Activated T-cell treated with anti-CD3 and anti-CD28 coated beads, Interleukin-2, amount 50 U/mL, for 72 hours (primary cell): ENCODE data around the gene ZBTB46. TPM values are rescaled to one million over a fixed set of nuclear protein-coding genes. Genes with fewer than 3 reads are reported as not detected.
"Not testable (repeated sequence)": the region's sequence is repeated elsewhere in the genome, so short reads cannot be mapped to it uniquely, and the experiment has no call there.

Experiments
- ATAC-seq, 2 donors: fragments of 150-1000 bp; cut with Tn5 transposase; replicated peaks in 1 of 2; 2 replicates each; pipeline ENCODE4 v1.10.0; 2021; ENCODE audit warnings: moderate library complexity in 2 of 2, mild to moderate bottlenecking in 1 of 2
- DNase-seq, 2 donors: peaks; one replicate each; pipeline ENCODE4 v3.0.0; 2021 to 2022; ENCODE audit warnings: mixed read lengths in 1 of 2
- H3K27ac Mint-ChIP-seq: one replicate; pipeline ENCODE4 v1.8.0; 2022; ENCODE audit warnings: mild to moderate bottlenecking, moderate library complexity, mixed read lengths
- H3K27me3 Mint-ChIP-seq: one replicate; pipeline ENCODE4 v1.8.0; 2022; ENCODE audit warnings: low read depth, mixed read lengths
- H3K36me3 Mint-ChIP-seq, 2 donors: one replicate each; pipeline ENCODE4 v1.8.0; 2022; ENCODE audit warnings: mixed read lengths in 2 of 2, mild to moderate bottlenecking in 1 of 2; ENCODE audit not compliant: insufficient read depth in 2 of 2
- H3K4me1 Mint-ChIP-seq: one replicate; pipeline ENCODE4 v1.8.0; 2022; ENCODE audit warnings: low read depth, mixed read lengths
- H3K4me3 Mint-ChIP-seq, 2 donors: one replicate each; pipeline ENCODE4 v1.8.0; 2022; ENCODE audit warnings: mild to moderate bottlenecking in 2 of 2, mixed read lengths in 2 of 2, moderate library complexity in 2 of 2
- H3K9me3 Mint-ChIP-seq, 2 donors: one replicate each; pipeline ENCODE4 v1.8.0; 2022; ENCODE audit warnings: mixed read lengths in 2 of 2
- total RNA-seq, 2 donors: library from RNA; stranded (reverse); gene quantifications; one replicate each; pipeline ENCODE4 v1.2.3, GENCODE V29; 2022

Gene ZBTB46
- total RNA-seq, 2 donors from 2014 or later, result 2.7 to 8.2 TPM

- H3K9me3 Mint-ChIP-seq, result no peaks in the 10 kb centered on the region
- H3K27ac Mint-ChIP-seq, result no peak overlapping the region
- H3K4me1 Mint-ChIP-seq, result peaks cover 20% of the 10 kb centered on the region
- no peak for DNase-seq
- H3K4me3 Mint-ChIP-seq, result no peak overlapping the region
- ATAC-seq, result no peak
- H3K36me3 Mint-ChIP-seq, result no peaks in the 10 kb centered on the region
- no peaks in the 10 kb centered on the region for H3K27me3 Mint-ChIP-seq
These were observed 53.5 kb downstream of the ZBTB46 start for GRCh38 chr20:63777614-63778013.

DNA sequence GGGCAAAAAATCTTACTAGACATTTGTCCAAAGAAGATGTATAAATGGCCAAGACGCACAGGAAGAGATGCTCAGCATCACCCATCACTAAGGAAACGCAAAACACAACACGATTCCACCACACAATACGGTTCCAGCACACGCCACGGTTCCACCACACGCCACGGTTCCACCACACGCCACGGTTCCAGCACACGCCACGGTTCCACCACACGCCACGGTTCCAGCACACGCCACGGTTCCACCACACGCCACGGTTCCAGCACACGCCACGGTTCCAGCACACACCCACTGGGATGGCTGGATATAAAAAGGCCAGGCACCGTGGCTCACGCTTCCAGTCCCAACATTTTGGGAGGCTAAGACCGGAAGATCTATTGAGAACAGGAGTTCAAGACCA lies 54.2 kb downstream of the ZBTB46 start:
- H3K27ac Mint-ChIP-seq, H3K27me3 Mint-ChIP-seq, DNase-seq, H3K9me3 Mint-ChIP-seq, H3K36me3 Mint-ChIP-seq, H3K4me3 Mint-ChIP-seq, ATAC-seq: not testable (repeated sequence)
- H3K4me1 Mint-ChIP-seq, result peaks cover 13% of the 10 kb centered on the region

GRCh38 chr20:63775096-63775978 lies 55.7 kb downstream of the ZBTB46 start:
- peak in 1 of 2 donors; percentile 50 for ATAC-seq
- Mint-ChIP-seq H3K4me1 (peaks cover 5% of the 10 kb centered on the region), H3K27ac (no peak overlapping the region), H3K4me3 (peak overlapping the region in 1 of 2 donors; percentile 25), H3K36me3 (no peaks in the 10 kb centered on the region), H3K9me3 (no peaks in the 10 kb centered on the region), H3K27me3 (no peaks in the 10 kb centered on the region)
- DNase-seq, result peak; percentile 45 to 50

- H3K36me3 Mint-ChIP-seq, result no peaks in the 10 kb centered on the region
- ATAC-seq (no peak), DNase-seq (no peak)
- H3K4me1 Mint-ChIP-seq, result peaks cover 5% of the 10 kb centered on the region
- peak overlapping the region in 1 of 2 donors; percentile 8 for H3K4me3 Mint-ChIP-seq
- H3K27me3 Mint-ChIP-seq, result no peaks in the 10 kb centered on the region
- H3K27ac Mint-ChIP-seq, result no peak overlapping the region
- H3K9me3 Mint-ChIP-seq, result no peaks in the 10 kb centered on the region
These were observed 56.8 kb downstream of the ZBTB46 start for GRCh38 chr20:63774306-63774705.

GRCh38 chr20:63773571-63774241 lies 57.4 kb downstream of the ZBTB46 start:
- H3K9me3 Mint-ChIP-seq, result no peaks in the 10 kb centered on the region
- H3K4me3 Mint-ChIP-seq, result no peak overlapping the region
- no peak overlapping the region for H3K27ac Mint-ChIP-seq
- DNase-seq (no peak), ATAC-seq (no peak)
- H3K4me1 Mint-ChIP-seq, result peaks cover 5% of the 10 kb centered on the region
- H3K36me3 Mint-ChIP-seq, result no peaks in the 10 kb centered on the region
- no peaks in the 10 kb centered on the region for H3K27me3 Mint-ChIP-seq

- Mint-ChIP-seq H3K4me3 (no peak overlapping the region), H3K27me3 (no peaks in the 10 kb centered on the region), H3K36me3 (no peaks in the 10 kb centered on the region), H3K4me1 (peaks cover 5% of the 10 kb centered on the region), H3K9me3 (no peaks in the 10 kb centered on the region), H3K27ac (no peak overlapping the region)
- DNase-seq (no peak), ATAC-seq (no peak)
These were observed 58.1 kb downstream of the ZBTB46 start for GRCh38 chr20:63772781-63773518.

DNA sequence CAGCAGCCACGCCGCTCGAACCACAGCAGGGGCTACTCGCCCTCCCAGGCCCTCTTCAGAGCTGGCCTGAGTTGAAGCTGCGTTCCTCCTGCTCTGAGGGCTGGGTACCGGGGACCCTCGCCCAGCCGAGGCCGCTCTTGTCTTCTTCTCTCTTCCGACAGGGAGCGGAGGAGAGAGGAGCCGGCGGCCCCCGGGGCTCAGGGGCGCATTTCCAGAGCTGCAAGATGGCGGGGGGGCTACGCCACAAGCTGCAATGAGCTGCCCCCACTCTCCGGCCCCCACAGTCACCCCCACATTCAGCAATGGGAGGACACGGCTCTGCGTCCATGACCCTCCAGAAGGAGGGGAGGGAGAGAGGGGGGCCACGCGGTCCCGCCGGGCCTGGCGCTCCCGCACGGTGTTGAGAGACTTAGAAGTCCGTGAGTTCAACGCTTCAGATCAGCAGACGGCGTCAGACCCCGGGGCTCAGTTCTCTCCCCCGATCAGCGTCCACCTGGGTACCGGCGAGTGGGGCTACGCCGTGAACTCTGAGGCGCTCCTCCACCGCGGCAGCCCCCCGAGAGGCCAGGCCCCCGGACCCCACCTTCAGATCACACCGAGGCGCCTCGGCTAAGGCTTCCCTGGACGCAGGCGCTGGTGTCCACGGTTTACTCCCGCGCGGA lies 59.9 kb downstream of the ZBTB46 start:
- Mint-ChIP-seq H3K27me3 (no peaks in the 10 kb centered on the region), H3K4me3 (no peak overlapping the region), H3K36me3 (no peaks in the 10 kb centered on the region), H3K9me3 (no peaks in the 10 kb centered on the region), H3K4me1 (peaks cover 5% of the 10 kb centered on the region), H3K27ac (no peak overlapping the region)
- ATAC-seq (no peak), DNase-seq (no peak)

- Mint-ChIP-seq H3K27ac (no peak overlapping the region), H3K27me3 (no peaks in the 10 kb centered on the region), H3K4me1 (peaks cover 5% of the 10 kb centered on the region), H3K4me3 (no peak overlapping the region), H3K36me3 (no peaks in the 10 kb centered on the region), H3K9me3 (no peaks in the 10 kb centered on the region)
- DNase-seq, result no peak
- ATAC-seq, result no peak
These were observed 61.1 kb downstream of the ZBTB46 start for GRCh38 chr20:63769891-63770474.

- ATAC-seq (no peak), DNase-seq (no peak)
- Mint-ChIP-seq H3K9me3 (no peaks in the 10 kb centered on the region), H3K27me3 (no peaks in the 10 kb centered on the region), H3K27ac (no peak overlapping the region), H3K4me1 (no peaks in the 10 kb centered on the region), H3K36me3 (no peaks in the 10 kb centered on the region), H3K4me3 (no peak overlapping the region)
These were observed 62.2 kb downstream of the ZBTB46 start for GRCh38 chr20:63768591-63769515.

DNA sequence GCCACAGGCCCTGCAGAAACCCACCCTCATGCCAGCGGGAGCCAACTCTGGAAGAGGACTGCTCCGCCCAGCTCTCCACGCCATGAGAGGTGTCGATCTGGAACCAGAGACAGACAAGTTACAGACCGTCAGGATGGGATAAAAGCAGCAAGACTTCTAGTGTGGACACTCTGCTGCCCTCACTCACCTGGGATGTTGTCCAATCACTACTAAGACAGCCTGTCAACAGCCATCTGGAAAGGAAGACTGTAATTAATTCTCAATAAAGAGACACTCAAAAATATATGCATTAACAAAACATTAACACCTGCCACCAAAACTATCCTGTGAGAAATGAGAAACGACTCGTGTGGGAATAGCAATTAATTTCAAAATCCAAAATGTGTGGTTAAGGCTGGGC lies 63.2 kb downstream of the ZBTB46 start:
- Mint-ChIP-seq H3K36me3 (no peaks in the 10 kb centered on the region), H3K27ac (no peak overlapping the region), H3K4me1 (no peaks in the 10 kb centered on the region), H3K27me3 (no peaks in the 10 kb centered on the region), H3K4me3 (no peak overlapping the region), H3K9me3 (no peaks in the 10 kb centered on the region)
- DNase-seq, result no peak
- ATAC-seq, result no peak

DNA sequence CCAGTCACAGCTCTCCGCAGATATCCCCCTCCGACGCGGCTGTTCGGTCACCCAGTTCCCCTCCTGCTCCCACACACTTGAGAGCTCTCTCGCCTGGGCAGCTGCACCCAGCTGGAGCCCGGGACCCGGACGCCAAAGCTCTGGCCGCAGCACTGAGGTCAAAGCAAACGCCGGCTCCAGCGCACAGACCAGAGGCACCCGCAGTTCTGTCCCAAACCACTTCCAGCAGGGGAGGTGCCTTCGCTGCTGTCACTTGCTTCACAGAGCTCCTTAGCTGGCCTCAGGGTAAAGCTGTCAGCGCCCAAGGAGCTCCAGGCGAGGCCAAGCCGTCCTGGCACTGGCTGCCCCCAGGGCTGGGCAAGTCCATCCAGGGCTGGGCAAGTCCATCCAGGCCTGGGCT lies 63.6 kb downstream of the ZBTB46 start:
- no peaks in the 10 kb centered on the region for H3K36me3 Mint-ChIP-seq
- no peaks in the 10 kb centered on the region for H3K9me3 Mint-ChIP-seq
- H3K4me1 Mint-ChIP-seq, result no peaks in the 10 kb centered on the region
- H3K4me3 Mint-ChIP-seq, result no peak overlapping the region
- H3K27me3 Mint-ChIP-seq, result no peaks in the 10 kb centered on the region
- ATAC-seq (no peak), DNase-seq (no peak)
- no peak overlapping the region for H3K27ac Mint-ChIP-seq
